PC-9 (cell line): ENCODE results near the gene DNPEP. TPM values are rescaled to one million over a fixed set of nuclear protein-coding genes. Genes with fewer than 3 reads are reported as not detected.
A peak's percentile ranks its signal among the peaks of the same experiment; 100 is the strongest.

Experiments used
- BruUV-seq: library from RNA; stranded (reverse); fragments of 400-500 nt; replicated peaks from 2 replicates; lab custom pipeline; 2021; lab: Mats Ljungman, UMichigan
- CTCF ChIA-PET: fragments of 300-600 bp; sonication (Branson Sonifier 250); formaldehyde crosslinking; loops from one replicate; lab custom pipeline; 2022; ENCODE audit warnings: antibody characterized with exemption; lab: Charles Lee
- POLR2A ChIA-PET: fragments of 300-600 bp; sonication (Branson Sonifier 250); formaldehyde crosslinking; loops from one replicate; lab custom pipeline; 2022; ENCODE audit warnings: antibody characterized with exemption; ENCODE audit not compliant: unreplicated experiment; lab: Charles Lee
- DNase-seq, 2 experiments: peaks; one replicate each; pipeline versions ENCODE4 v3.0.0 to v3.0.0-alpha.2; 2015 to 2022; ENCODE audit warnings: mixed read lengths in 1 of 2
- H2AFZ ChIP-seq: fragments of 200-600 bp; sonication (generic); 2 replicates; pipeline ENCODE4 v1.8.1; 2017; ENCODE audit warnings: antibody characterized with exemption
- H3F3A ChIP-seq: fragments of 200-600 bp; sonication (generic); 2 replicates; pipeline ENCODE4 v1.8.1; 2017; ENCODE audit warnings: antibody characterized with exemption, mild to moderate bottlenecking, low read depth; ENCODE audit not compliant: insufficient read depth
- H3K27ac ChIP-seq: fragments of 200-600 bp; sonication (generic); 2 replicates; pipeline ENCODE4 v1.6.1; 2016; ENCODE audit warnings: mixed run types
- H3K27me3 ChIP-seq: fragments of 200-600 bp; sonication (generic); 2 replicates; pipeline ENCODE4 v1.6.1; 2016; ENCODE audit warnings: low read depth, mixed run types; ENCODE audit not compliant: insufficient read depth
- H3K36me3 ChIP-seq: fragments of 200-600 bp; sonication (generic); 2 replicates; pipeline ENCODE4 v1.6.1; 2016; ENCODE audit warnings: low read depth, mixed run types
- H3K4me1 ChIP-seq: fragments of 200-600 bp; sonication (generic); replicated peaks from 2 replicates; pipeline ENCODE4 v1.6.1; 2016; ENCODE audit warnings: mixed run types; ENCODE audit not compliant: insufficient read depth
- H3K4me2 ChIP-seq: fragments of 200-600 bp; sonication (generic); 2 replicates; pipeline ENCODE4 v1.6.1; 2017; ENCODE audit warnings: mixed run types
- H3K4me3 ChIP-seq: fragments of 200-600 bp; sonication (generic); 2 replicates; pipeline ENCODE4 v1.6.1; 2016; ENCODE audit warnings: mixed run types
- H3K79me2 ChIP-seq: fragments of 200-600 bp; sonication (generic); 2 replicates; pipeline ENCODE4 v1.6.1; 2017; ENCODE audit warnings: low read depth, mixed run types
- H3K9me2 ChIP-seq: fragments of 200-600 bp; sonication (generic); 2 replicates; pipeline ENCODE4 v1.8.1; 2017; ENCODE audit warnings: mild to moderate bottlenecking; ENCODE audit not compliant: insufficient read depth
- H3K9me3 ChIP-seq: fragments of 200-600 bp; sonication (generic); 2 replicates; pipeline ENCODE4 v1.8.1; 2016; ENCODE audit warnings: low read depth; ENCODE audit not compliant: insufficient read depth
- H4K20me1 ChIP-seq: fragments of 200-600 bp; sonication (generic); 2 replicates; pipeline ENCODE4 v1.8.1; 2017; ENCODE audit not compliant: insufficient read depth
- EZH2 ChIP-seq: fragments of 200-600 bp; sonication (generic); IDR thresholded peaks from 2 replicates; pipeline ENCODE4 v1.8.0; 2017; ENCODE audit warnings: antibody characterized with exemption, low read depth
- intact Hi-C: fragments of 100-400 bp; cut with micrococcal nuclease; formaldehyde crosslinking; loops from one replicate; pipeline ENCODE4 v1.10.0; 2022; ENCODE audit not compliant: unreplicated experiment
- total RNA-seq: library from RNA; stranded (reverse); gene quantifications from 2 replicates; pipeline ENCODE4 v1.2.3, GENCODE V29; 2021
- TF ChIP-seq, protein P1 (sequence below): fragments of 200-600 bp; sonication (generic); conservative IDR thresholded peaks from 2 replicates; pipeline ENCODE4 v1.6.1; 2017; ENCODE audit warnings: mixed run types, antibody characterized with exemption, mild to moderate bottlenecking, moderate library complexity

The DNPEP gene
- total RNA-seq, 1 experiment from 2014 or later = 99.1 TPM

GRCh38 chr2:219392754-219393153 lies 5.0 kb upstream of the DNPEP start:
- intact Hi-C loops = no loop called here
- Histone ChIP-seq H3K9me2 (no peaks in the 10 kb centered on the region), H3K27ac (no peak overlapping the region), H3F3A (peaks cover 6% of the 10 kb centered on the region; the same call in 1 of the 2 replicates), H3K4me2 (no peak overlapping the region), H3K4me1 (no peaks in the 10 kb centered on the region), H3K9me3 (no peaks in the 10 kb centered on the region; the same call in 1 of the 2 replicates), H2AFZ (no peak overlapping the region), H3K36me3 (no peaks in the 10 kb centered on the region), H4K20me1 (no peaks in the 10 kb centered on the region), H3K4me3 (no peak overlapping the region), H3K27me3 (no peaks in the 10 kb centered on the region), H3K79me2 (no peaks in the 10 kb centered on the region)
- TF ChIP-seq, protein P1, sequence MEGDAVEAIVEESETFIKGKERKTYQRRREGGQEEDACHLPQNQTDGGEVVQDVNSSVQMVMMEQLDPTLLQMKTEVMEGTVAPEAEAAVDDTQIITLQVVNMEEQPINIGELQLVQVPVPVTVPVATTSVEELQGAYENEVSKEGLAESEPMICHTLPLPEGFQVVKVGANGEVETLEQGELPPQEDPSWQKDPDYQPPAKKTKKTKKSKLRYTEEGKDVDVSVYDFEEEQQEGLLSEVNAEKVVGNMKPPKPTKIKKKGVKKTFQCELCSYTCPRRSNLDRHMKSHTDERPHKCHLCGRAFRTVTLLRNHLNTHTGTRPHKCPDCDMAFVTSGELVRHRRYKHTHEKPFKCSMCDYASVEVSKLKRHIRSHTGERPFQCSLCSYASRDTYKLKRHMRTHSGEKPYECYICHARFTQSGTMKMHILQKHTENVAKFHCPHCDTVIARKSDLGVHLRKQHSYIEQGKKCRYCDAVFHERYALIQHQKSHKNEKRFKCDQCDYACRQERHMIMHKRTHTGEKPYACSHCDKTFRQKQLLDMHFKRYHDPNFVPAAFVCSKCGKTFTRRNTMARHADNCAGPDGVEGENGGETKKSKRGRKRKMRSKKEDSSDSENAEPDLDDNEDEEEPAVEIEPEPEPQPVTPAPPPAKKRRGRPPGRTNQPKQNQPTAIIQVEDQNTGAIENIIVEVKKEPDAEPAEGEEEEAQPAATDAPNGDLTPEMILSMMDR = no peak
- TF ChIP-seq EZH2 = no peak
- ChIA-PET POLR2A (no interaction called here), CTCF (no interaction called here)
- DNase-seq = no peak
- no TSS peak for BruUV-seq

GRCh38 chr2:219388907-219389156 lies 1.1 kb upstream of the DNPEP start:
- intact Hi-C loops = loop anchor here (1.0 to 5.0 kb wide), 4 partner anchors 92 to 300 kb away; partner anchors contain the start of gene CNPPD1
- Histone ChIP-seq H3K27ac (peak overlapping the region; percentile 30), H4K20me1 (peaks cover 4% of the 10 kb centered on the region; the same call in 1 of the 2 replicates), H3K4me2 (peak overlapping the region; percentile 69), H3F3A (peaks cover 6% of the 10 kb centered on the region; the same call in 1 of the 2 replicates), H3K79me2 (peaks cover 11% of the 10 kb centered on the region; the same call in 1 of the 2 replicates), H3K9me2 (no peaks in the 10 kb centered on the region), H3K27me3 (no peaks in the 10 kb centered on the region), H2AFZ (peak overlapping the region; percentile 80), H3K36me3 (peaks cover 14% of the 10 kb centered on the region; the same call in 1 of the 2 replicates), H3K4me1 (peaks cover 6% of the 10 kb centered on the region; the same call in 1 of the 2 replicates), H3K9me3 (no peaks in the 10 kb centered on the region), H3K4me3 (peak overlapping the region; percentile 53)
- POLR2A ChIA-PET = interaction anchor here (0.9 kb wide), 1 partner anchor 20 kb away, joined by 8 read pairs; no protein-coding TSS in a partner anchor
- no peak for TF ChIP-seq EZH2
- CTCF ChIA-PET = interaction anchor here (0.6 to 2.7 kb wide), 6 partner anchors 12 to 141 kb away, joined by 3 to 14 read pairs (median 5); partner anchors contain the start of gene GMPPA
- DNase-seq = no peak
- no TSS peak for BruUV-seq

DNA sequence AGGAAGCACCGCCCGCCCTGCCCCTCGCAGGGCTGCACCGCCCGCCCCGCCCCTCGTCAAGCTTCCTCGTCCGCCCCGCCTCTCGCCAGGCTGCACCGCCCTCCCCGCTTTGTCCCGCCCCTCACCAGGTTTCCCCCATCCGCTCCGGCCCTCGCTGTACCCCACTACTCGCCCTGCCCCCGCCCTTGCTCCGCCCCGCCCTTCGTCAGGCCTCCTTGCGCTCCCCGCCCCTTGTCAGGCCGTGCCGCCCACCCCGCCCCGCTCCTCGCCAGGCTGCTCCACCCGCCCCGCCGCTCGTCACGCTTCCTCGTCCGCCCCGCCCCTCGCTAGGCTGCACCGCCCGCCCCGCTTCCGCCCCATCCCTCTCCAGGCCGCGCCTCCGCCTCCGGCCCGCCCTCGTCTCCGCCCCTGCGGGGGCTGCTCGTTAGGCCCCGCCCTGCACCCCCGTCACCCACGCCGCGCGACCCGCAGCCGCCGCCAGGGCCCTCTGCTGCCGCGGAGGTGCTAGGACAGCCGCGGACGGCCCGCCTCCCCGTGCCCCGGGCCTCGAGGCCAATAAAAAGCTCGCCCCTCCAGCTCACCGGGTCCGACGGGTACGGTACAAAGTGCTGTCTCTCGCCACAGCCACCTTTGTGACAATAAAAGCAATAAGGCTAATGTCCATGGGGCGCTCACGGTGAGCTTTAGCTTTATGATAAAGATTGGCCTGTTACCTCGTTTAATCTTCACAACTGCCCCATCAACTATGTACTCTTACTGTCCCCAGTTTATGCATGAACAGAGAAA lies 602 bp upstream of the DNPEP start:
- Histone ChIP-seq H3F3A (peaks cover 6% of the 10 kb centered on the region; the same call in 1 of the 2 replicates), H3K27me3 (no peaks in the 10 kb centered on the region), H3K36me3 (peaks cover 14% of the 10 kb centered on the region; the same call in 1 of the 2 replicates), H3K4me2 (peak overlapping the region; percentile 69), H4K20me1 (peaks cover 4% of the 10 kb centered on the region; the same call in 1 of the 2 replicates), H3K79me2 (peaks cover 11% of the 10 kb centered on the region; the same call in 1 of the 2 replicates), H3K9me2 (no peaks in the 10 kb centered on the region), H3K9me3 (no peaks in the 10 kb centered on the region), H3K27ac (peak overlapping the region; percentile 30), H3K4me3 (peak overlapping the region; percentile 53), H3K4me1 (peaks cover 6% of the 10 kb centered on the region; the same call in 1 of the 2 replicates), H2AFZ (peak overlapping the region; percentile 80)
- intact Hi-C loops = loop anchor here (1.0 to 5.0 kb wide), 4 partner anchors 91 to 301 kb away; partner anchors contain the start of gene CNPPD1
- no TSS peak for BruUV-seq
- DNase-seq = peak; percentile 71 to 98
- TF ChIP-seq, protein P1 = peak; percentile 60
- no peak for TF ChIP-seq EZH2
- POLR2A ChIA-PET = interaction anchor here (0.5 to 1.1 kb wide), 8 partner anchors 19 to 235 kb away, joined by 4 to 22 read pairs (median 8); partner anchors contain the start of gene GMPPA
- CTCF ChIA-PET = interaction anchor here (0.6 to 2.7 kb wide), 11 partner anchors 11 to 729 kb away, joined by 3 to 14 read pairs (median 7); partner anchors contain the start of genes BCS1L, GMPPA and ZNF142
